Small intestine (tissue), 16 donors: ENCODE results near the gene CTAGE8. TPM values are rescaled to one million over a fixed set of nuclear protein-coding genes. Genes with fewer than 3 reads are reported as not detected.
"Not testable (repeated sequence)": the region's sequence is repeated elsewhere in the genome, so short reads cannot be mapped to it uniquely, and the experiment has no call there.

Experiments
- DNase-seq, 2 donors: peaks; one replicate each; pipeline versions ENCODE4 v3.0.0 to v3.0.0-alpha.2; 2013
- FAIRE-seq: peaks from 2 replicates; lab custom pipeline; 2012; peaks lifted over from hg19 to GRCh38; lab: Jason Lieb, UNC
- H3K27ac ChIP-seq, 3 donors: one replicate each; pipeline ENCODE4 v1.5.1; 2013; ENCODE audit warnings: low read length in 2 of 3, mild to moderate bottlenecking in 2 of 3, control low read depth in 1 of 3, inconsistent platforms in 1 of 3, low read depth in 1 of 3, moderate library complexity in 1 of 3
- H3K27me3 ChIP-seq, 3 donors: one replicate each; pipeline ENCODE4 v1.6.1; 2013; ENCODE audit warnings: low read length in 3 of 3, inconsistent platforms in 1 of 3; ENCODE audit not compliant: control insufficient read depth in 3 of 3, insufficient read depth in 3 of 3
- H3K36me3 ChIP-seq, 3 donors: one replicate each; pipeline ENCODE4 v1.6.1; 2013; ENCODE audit warnings: low read length in 3 of 3, inconsistent platforms in 1 of 3, low read depth in 1 of 3, mild to moderate bottlenecking in 1 of 3, moderate library complexity in 1 of 3; ENCODE audit not compliant: control insufficient read depth in 3 of 3, insufficient read depth in 2 of 3
- H3K4me1 ChIP-seq, 3 donors: one replicate each; pipeline ENCODE4 v1.6.1; 2013; ENCODE audit warnings: low read length in 2 of 3, inconsistent platforms in 1 of 3, low read depth in 1 of 3, mild to moderate bottlenecking in 1 of 3, moderate library complexity in 1 of 3; ENCODE audit not compliant: control insufficient read depth in 3 of 3, insufficient read depth in 2 of 3
- H3K4me3 ChIP-seq, 3 donors: one replicate each; pipeline ENCODE4 v1.5.1; 2013; ENCODE audit warnings: low read length in 3 of 3, control low read depth in 1 of 3, inconsistent platforms in 1 of 3, low read depth in 1 of 3, mild to moderate bottlenecking in 1 of 3, moderate library complexity in 1 of 3
- H3K9me3 ChIP-seq, 2 donors: one replicate each; pipeline ENCODE4 v1.6.1; 2013; ENCODE audit warnings: low read depth in 1 of 2, low read length in 1 of 2; ENCODE audit not compliant: control insufficient read depth in 2 of 2, insufficient read depth in 1 of 2
- WGBS, 3 donors: extraction: QIAGEN DNeasy Blood & Tissue Kit; methylation state at CpG; one replicate each; pipeline ENCODE4 v1.1.7; 2013; 5-methylcytosine and 5-hydroxymethylcytosine counted together
- long read RNA-seq, 10 donors: transcript quantifications; one replicate each; lab custom pipeline, GENCODE V29; 2026
- polyA plus RNA-seq, 4 donors: library from polyadenylated mRNA; stranded (reverse) in 3 of 4; unstranded in 1 of 4; fragments of 200-250 nt in 3 of 4; fragments of 120-200 nt in 1 of 4; gene quantifications; one replicate each; pipeline versions ENCODE4 v1.2.1 to v1.2.3, GENCODE V29; 2013
- donor health status: healthy with polysubstance abuse.
- donor health status: control.
- donor health status: control.
- donor health status: Bipolar disorder and iron deficiency.
- donor health status: healthy.

CTAGE8 gene, protein sequence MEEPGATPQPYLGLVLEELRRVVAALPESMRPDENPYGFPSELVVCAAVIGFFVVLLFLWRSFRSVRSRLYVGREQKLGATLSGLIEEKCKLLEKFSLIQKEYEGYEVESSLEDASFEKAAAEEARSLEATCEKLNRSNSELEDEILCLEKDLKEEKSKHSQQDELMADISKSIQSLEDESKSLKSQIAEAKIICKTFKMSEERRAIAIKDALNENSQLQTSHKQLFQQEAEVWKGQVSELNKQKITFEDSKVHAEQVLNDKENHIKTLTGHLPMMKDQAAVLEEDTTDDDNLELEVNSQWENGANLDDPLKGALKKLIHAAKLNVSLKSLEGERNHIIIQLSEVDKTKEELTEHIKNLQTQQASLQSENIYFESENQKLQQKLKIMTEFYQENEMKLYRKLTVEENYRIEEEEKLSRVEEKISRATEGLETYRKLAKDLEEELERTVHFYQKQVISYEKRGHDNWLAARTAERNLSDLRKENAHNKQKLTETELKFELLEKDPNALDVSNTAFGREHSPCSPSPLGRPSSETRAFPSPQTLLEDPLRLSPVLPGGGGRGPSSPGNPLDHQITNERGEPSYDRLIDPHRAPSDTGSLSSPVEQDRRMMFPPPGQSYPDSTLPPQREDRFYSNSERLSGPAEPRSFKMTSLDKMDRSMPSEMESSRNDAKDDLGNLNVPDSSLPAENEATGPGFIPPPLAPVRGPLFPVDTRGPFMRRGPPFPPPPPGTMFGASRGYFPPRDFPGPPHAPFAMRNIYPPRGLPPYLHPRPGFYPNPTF
- polyA plus RNA-seq: 10 to 100 TPM in 1 of 4 donors, 1 to 10 TPM in 2, not detected in 1; 2.6 to 13.4 (median 6.0) TPM
- long read RNA-seq, donor 1, partial matches to known transcripts: 0 of 1 reads
- long read RNA-seq, donor 1, other reads (novel, unspliced or antisense): 0 of 1 reads
- long read RNA-seq, donor 2: 0 reads
- long read RNA-seq, donor 3, transcript CTAGE8-201 (1 exons, 2,588 nt): major isoform, 5 of 5 reads
- long read RNA-seq, donor 3, partial matches to known transcripts: 0 of 5 reads
- long read RNA-seq, donor 3, other reads (novel, unspliced or antisense): 0 of 5 reads
- long read RNA-seq, donor 4: 0 reads
- long read RNA-seq, donor 5: 0 reads
- long read RNA-seq, donor 6, partial matches to known transcripts: 0 of 1 reads
- long read RNA-seq, donor 6, other reads (novel, unspliced or antisense): 0 of 1 reads
- long read RNA-seq, donor 7, partial matches to known transcripts: 0 of 1 reads
- long read RNA-seq, donor 7, other reads (novel, unspliced or antisense): 0 of 1 reads
- long read RNA-seq, donor 8: 0 reads
- long read RNA-seq, donor 9, partial matches to known transcripts: 0 of 1 reads
- long read RNA-seq, donor 9, other reads (novel, unspliced or antisense): 0 of 1 reads
- long read RNA-seq, donor 10: 0 reads

DNA sequence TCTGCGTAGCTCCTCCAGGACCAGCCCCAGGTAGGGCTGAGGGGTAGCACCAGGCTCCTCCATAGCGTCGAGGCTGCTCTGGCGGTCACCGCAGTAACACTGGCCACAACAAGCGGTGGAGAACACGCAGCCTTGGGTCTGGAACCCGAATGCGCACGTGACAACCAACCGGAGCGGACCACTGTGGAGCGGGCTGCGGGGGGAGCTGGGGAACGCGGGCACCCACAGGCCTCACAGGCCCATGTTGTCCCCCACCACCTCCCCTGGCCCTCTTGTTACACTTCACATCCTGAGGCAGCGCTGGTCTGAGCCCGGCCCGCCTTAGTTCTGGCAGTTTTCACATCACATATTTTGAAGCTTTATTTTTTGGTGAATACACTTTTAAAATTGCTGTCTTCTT, at the start of gene CTAGE8:
Gene CTAGE8, minus strand, starts transcription at position 101 of the 400 bp plus-strand sequence. Its CDS starts 38 bp downstream, at position 63.
- not testable (repeated sequence) for H3K27ac ChIP-seq, H3K4me1 ChIP-seq, H3K4me3 ChIP-seq, FAIRE-seq, H3K36me3 ChIP-seq, H3K9me3 ChIP-seq, DNase-seq, H3K27me3 ChIP-seq
- no CpG with 5 or more reads among the region's 19 CpGs for whole genome bisulfite sequencing, 3 donors

DNA sequence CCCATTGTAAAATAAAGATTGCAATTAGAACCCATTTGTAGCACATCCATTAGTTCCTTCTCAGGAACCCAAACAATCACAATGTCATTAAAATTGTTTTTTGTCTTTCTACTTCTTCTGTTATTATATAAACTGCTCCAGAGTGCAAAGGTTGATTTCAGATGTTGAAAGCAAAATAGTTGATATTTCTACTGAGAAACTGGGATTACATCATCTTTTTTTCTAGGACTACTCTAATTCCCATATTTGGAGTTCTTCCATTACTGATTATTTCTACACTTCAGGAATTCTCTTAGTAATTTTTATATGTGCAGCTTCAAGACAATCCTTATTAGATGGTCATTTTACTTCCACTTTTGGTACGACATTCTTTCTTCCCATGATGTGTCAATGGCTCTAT, 48.4 kb upstream of the CTAGE8 start:
- not testable (repeated sequence) for H3K4me1 ChIP-seq, DNase-seq, H3K4me3 ChIP-seq, H3K27ac ChIP-seq, H3K27me3 ChIP-seq, H3K9me3 ChIP-seq, FAIRE-seq, H3K36me3 ChIP-seq
- 67% methylated on average over 1 of the region's 1 CpG; no CpG with 5 or more reads in 2 of the 3 donors for WGBS, 3 donors

- H3K9me3 ChIP-seq, FAIRE-seq, H3K36me3 ChIP-seq, H3K4me3 ChIP-seq, H3K27me3 ChIP-seq, H3K27ac ChIP-seq, H3K4me1 ChIP-seq, DNase-seq: not testable (repeated sequence)
- 86% methylated on average over 2 of the region's 2 CpGs; no CpG with 5 or more reads in 2 of the 3 donors for WGBS, 3 donors
Observed at GRCh38 chr7:144311872-144312469, 42.9 kb upstream of the CTAGE8 start, which contains the start of gene OR2A1. TSS of gene OR2A1 (plus strand) at chr7:144312419. CDS start at chr7:144318125, 5,706 bp downstream.

DNA sequence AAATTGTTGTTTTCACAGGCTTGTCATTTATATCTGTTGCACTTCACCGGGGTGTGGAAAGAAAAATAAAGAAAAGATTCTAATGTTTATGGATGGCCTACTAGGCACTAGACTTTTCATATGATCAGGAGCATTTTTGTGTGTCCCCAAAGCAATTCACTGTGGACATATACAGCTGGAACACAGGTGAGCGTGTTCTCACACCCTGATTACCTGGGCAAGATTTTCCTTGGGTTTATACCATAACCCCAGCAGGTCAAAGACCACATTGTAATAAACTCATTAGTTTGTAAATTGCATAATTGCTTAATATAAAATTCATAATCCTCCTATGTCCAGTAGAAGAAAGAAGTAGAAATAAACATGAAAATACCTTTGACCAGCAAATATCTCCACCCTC, 42.1 kb upstream of the CTAGE8 start:
- DNase-seq, H3K4me1 ChIP-seq, H3K27ac ChIP-seq, H3K36me3 ChIP-seq, H3K4me3 ChIP-seq, H3K9me3 ChIP-seq, H3K27me3 ChIP-seq, FAIRE-seq: not testable (repeated sequence)
- WGBS, 3 donors: 86% methylated on average over 1 of the region's 2 CpGs; no CpG with 5 or more reads in 2 of the 3 donors

GRCh38 chr7:144309702-144310101, 40.6 kb upstream of the CTAGE8 start:
- H3K9me3 ChIP-seq, H3K4me3 ChIP-seq, H3K27me3 ChIP-seq, H3K4me1 ChIP-seq, FAIRE-seq, H3K36me3 ChIP-seq, DNase-seq, H3K27ac ChIP-seq: not testable (repeated sequence)
- no CpG with 5 or more reads among the region's 2 CpGs for WGBS, 3 donors

DNA sequence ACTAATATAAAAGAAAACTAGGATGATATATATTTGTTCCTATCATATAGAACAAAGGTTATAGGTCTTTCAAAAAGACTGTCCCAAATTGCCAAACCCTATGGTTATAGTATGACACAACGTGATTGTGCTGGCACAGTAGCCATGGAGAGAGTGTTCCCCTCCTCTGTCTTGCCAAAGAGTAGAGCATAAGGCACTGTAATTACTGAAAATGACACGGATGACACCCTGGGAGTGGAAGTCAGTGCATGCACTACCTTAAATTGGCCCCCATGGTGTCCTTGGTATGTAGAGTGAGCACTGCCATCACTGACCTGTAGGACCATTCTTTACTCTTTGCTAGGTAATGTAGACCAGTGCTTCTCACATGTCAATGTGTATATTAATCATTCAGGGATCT, 36.1 kb upstream of the CTAGE8 start:
- not testable (repeated sequence) for H3K4me3 ChIP-seq, H3K27ac ChIP-seq, H3K4me1 ChIP-seq, H3K27me3 ChIP-seq, DNase-seq, FAIRE-seq, H3K36me3 ChIP-seq, H3K9me3 ChIP-seq
- WGBS, 3 donors: no CpG with 5 or more reads among the region's 2 CpGs

DNA sequence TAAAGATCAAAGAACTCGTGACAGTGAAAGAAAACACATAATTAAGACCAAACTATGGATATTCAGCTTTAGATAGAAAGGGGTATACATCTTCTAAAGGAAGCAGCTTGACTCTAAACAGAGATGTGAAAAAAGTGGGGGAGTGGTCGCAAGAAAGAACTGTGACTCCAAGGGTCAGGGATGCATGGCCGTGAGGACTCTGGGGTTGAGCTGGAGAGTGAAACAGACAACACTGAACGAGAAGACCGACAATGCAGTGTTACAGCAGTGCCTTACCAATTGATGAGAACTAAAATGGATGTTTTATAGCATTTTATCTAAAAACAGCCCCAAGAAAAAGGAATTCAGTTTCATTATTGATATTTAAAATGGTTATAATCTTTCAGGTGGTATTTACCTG, 34.5 kb upstream of the CTAGE8 start:
- H3K4me3 ChIP-seq, H3K27me3 ChIP-seq, DNase-seq, H3K4me1 ChIP-seq, H3K9me3 ChIP-seq, H3K36me3 ChIP-seq, H3K27ac ChIP-seq, FAIRE-seq: not testable (repeated sequence)
- WGBS, 3 donors: no CpG with 5 or more reads among the region's 5 CpGs
